Adrenal gland (tissue), 5 donors: Measurements from ENCODE around the gene MAP1B.

Experiments
- CTCF ChIP-seq, 6 experiments: fragments of 450-650 bp in 4 of 6; fragments of 200-600 bp in 2 of 6; sonication (generic) in 1 of 6; IDR thresholded peaks; 1 replicate in 5 of 6; 2 replicates in 1 of 6; pipeline versions ENCODE4 v1.5.1 to v1.8.0; 2016 to 2021; ENCODE audit warnings: antibody characterized with exemption in 6 of 6, mild to moderate bottlenecking in 2 of 6, moderate library complexity in 1 of 6
- POLR2A ChIP-seq, 2 donors: fragments of 450-650 bp; IDR thresholded peaks; one replicate each; pipeline ENCODE4 v1.6.1; 2017; ENCODE audit warnings: antibody characterized with exemption in 2 of 2, mild to moderate bottlenecking in 2 of 2, moderate library complexity in 1 of 2
- donor health status: DM: no; HTN: no; CAD: no.

DNA sequence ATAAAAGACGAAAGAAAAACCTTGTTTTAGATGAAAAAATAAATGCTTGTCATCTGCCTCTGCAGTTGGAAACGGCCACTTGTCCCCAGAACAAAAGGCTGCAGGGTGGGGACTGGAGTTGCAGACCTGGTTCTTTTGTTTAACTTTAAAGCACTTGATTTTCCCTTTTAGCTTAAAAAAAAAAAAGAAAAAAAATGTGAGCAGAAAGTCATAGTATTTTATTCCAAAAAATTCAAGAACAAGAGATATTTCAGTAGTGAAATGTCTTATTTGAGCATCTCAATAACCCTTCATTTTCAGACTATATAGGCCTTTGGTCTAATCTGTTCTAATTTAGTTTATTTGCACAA lies 1.8 kb downstream of the MAP1B start:
- no peak for TF ChIP-seq POLR2A (IDR thresholded peaks at IDR 0.05)
- no peak for TF ChIP-seq CTCF (IDR thresholded peaks at IDR 0.05)
